Endothelial cell of umbilical vein (primary cell): ENCODE measurements around the gene LINC01488. TPM values are rescaled to one million over a fixed set of nuclear protein-coding genes. Genes with fewer than 3 reads are reported as not detected.

Source experiments
- BruUV-seq: library from RNA; stranded (reverse); fragments of 400-500 nt; replicated peaks from 2 replicates; lab custom pipeline; 2021; lab: Mats Ljungman, UMichigan
- CTCF ChIA-PET: fragments of 300-600, 350-600 bp; sonication (Branson Sonifier 250); formaldehyde crosslinking; loops from one replicate; lab custom pipeline; 2021; ENCODE audit warnings: antibody characterized with exemption, inconsistent platforms; lab: Charles Lee
- POLR2A ChIA-PET: fragments of 300-600, 350-600 bp; sonication (Branson Sonifier 250); formaldehyde crosslinking; loops from one replicate; lab custom pipeline; 2021; ENCODE audit warnings: antibody characterized with exemption, inconsistent platforms; lab: Charles Lee
- DNase-seq: peaks from one replicate; pipeline ENCODE4 v3.0.0-alpha.2; 2011; ENCODE audit warnings: low read depth, low spot score
- FAIRE-seq: peaks from 2 replicates; lab custom pipeline; 2011; peaks lifted over from hg19 to GRCh38; lab: Jason Lieb, UNC
- H2AFZ ChIP-seq: 2 replicates; pipeline ENCODE4 v1.6.0; 2012; ENCODE audit warnings: low read depth, low read length, control low read depth, inconsistent platforms
- H3K27ac ChIP-seq: 2 replicates; pipeline ENCODE4 v1.5.1; 2011; ENCODE audit warnings: low read depth, mild to moderate bottlenecking, control low read depth, low read length, moderate library complexity; ENCODE audit not compliant: insufficient read depth
- H3K27me3 ChIP-seq, 2 experiments: 2 replicates each; pipeline versions ENCODE4 v1.6.0 to v1.6.1; 2011; ENCODE audit warnings: low read length in 2 of 2, mixed read lengths in 1 of 2; ENCODE audit not compliant: control insufficient read depth in 2 of 2, insufficient read depth in 2 of 2
- H3K36me3 ChIP-seq, 2 experiments: 2 replicates in 1 of 2; 3 replicates in 1 of 2; pipeline ENCODE4 v1.5.1; 2011; ENCODE audit warnings: low read length in 2 of 2, mild to moderate bottlenecking in 1 of 2, moderate library complexity in 1 of 2; ENCODE audit not compliant: control insufficient read depth in 2 of 2, insufficient read depth in 2 of 2; ENCODE audit errors: extremely low read depth in 1 of 2
- H3K4me1 ChIP-seq: 3 replicates; pipeline ENCODE4 v1.5.1; 2011; ENCODE audit warnings: mild to moderate bottlenecking, low read length; ENCODE audit not compliant: control insufficient read depth, insufficient read depth; ENCODE audit errors: extremely low read depth
- H3K4me2 ChIP-seq: 2 replicates; pipeline ENCODE4 v1.6.1; 2011; ENCODE audit warnings: low read length, control low read depth, mixed read lengths; ENCODE audit not compliant: insufficient read depth
- H3K4me3 ChIP-seq, 3 experiments: fragments of 200-600 bp in 1 of 3; sonication (generic), shearing (Covaris generic) in 1 of 3; replicated peaks in 1 of 3; 2 replicates each; pipeline ENCODE4 v1.5.1; 2011 to 2016; ENCODE audit warnings: control low read depth in 3 of 3, low read length in 3 of 3, mild to moderate bottlenecking in 2 of 3, inconsistent platforms in 1 of 3, low read depth in 1 of 3, moderate library complexity in 1 of 3; ENCODE audit not compliant: insufficient read depth in 1 of 3
- H3K79me2 ChIP-seq: 2 replicates; pipeline ENCODE4 v1.6.0; 2012; ENCODE audit warnings: low read length, inconsistent platforms; ENCODE audit not compliant: control insufficient read depth, insufficient read depth
- H3K9ac ChIP-seq: replicated peaks from 2 replicates; pipeline ENCODE3; 2011; ENCODE audit warnings: low read length, control low read depth; ENCODE audit not compliant: insufficient read depth; ENCODE audit errors: extremely low read depth
- H3K9me1 ChIP-seq: replicated peaks from 3 replicates; pipeline ENCODE4 v1.6.0; 2011; ENCODE audit warnings: mild to moderate bottlenecking, low read length; ENCODE audit not compliant: control insufficient read depth, insufficient read depth; ENCODE audit errors: extremely low read depth
- H3K9me3 ChIP-seq: replicated peaks from 2 replicates; pipeline ENCODE4 v1.5.1; 2012; ENCODE audit warnings: low read length, inconsistent platforms; ENCODE audit not compliant: control insufficient read depth, insufficient read depth
- H4K20me1 ChIP-seq: replicated peaks from 2 replicates; pipeline ENCODE3; 2011; ENCODE audit warnings: mild to moderate bottlenecking, low read length; ENCODE audit not compliant: control insufficient read depth, insufficient read depth; ENCODE audit errors: extremely low read depth
- CTCF ChIP-seq, 2 donors: IDR thresholded peaks; 1 replicate in 1 of 2; 2 replicates in 1 of 2; pipeline ENCODE4 v1.5.1; 2011; ENCODE audit warnings: low read length in 2 of 2, mild to moderate bottlenecking in 2 of 2, moderate library complexity in 2 of 2, control low read depth in 1 of 2, inconsistent platforms in 1 of 2, low read depth in 1 of 2; ENCODE audit not compliant: insufficient read depth in 1 of 2; ENCODE audit errors: extremely low read depth in 1 of 2
- EZH2 ChIP-seq: IDR thresholded peaks from 2 replicates; pipeline ENCODE4 v1.6.1; 2012; ENCODE audit warnings: borderline replicate concordance, low read depth, mild to moderate bottlenecking, moderate library complexity, low read length, inconsistent platforms; ENCODE audit not compliant: severe bottlenecking
- FOS ChIP-seq: IDR thresholded peaks from 2 replicates; pipeline ENCODE4 v1.6.1; 2011; ENCODE audit warnings: mild to moderate bottlenecking, low read length, moderate library complexity, borderline replicate concordance; ENCODE audit not compliant: insufficient read depth
- GATA2 ChIP-seq: IDR thresholded peaks from 2 replicates; pipeline ENCODE4 v1.7.0; 2011; ENCODE audit warnings: low read depth, mild to moderate bottlenecking, moderate library complexity, mixed read lengths, low read length; ENCODE audit not compliant: insufficient read length, insufficient read depth
- JUN ChIP-seq: IDR thresholded peaks from 2 replicates; pipeline ENCODE4 v1.6.1; 2011; ENCODE audit warnings: borderline replicate concordance, low read depth; ENCODE audit not compliant: insufficient read length, insufficient read depth
- MAX ChIP-seq: IDR thresholded peaks from 2 replicates; pipeline ENCODE4 v1.6.1; 2011; ENCODE audit not compliant: insufficient read depth, insufficient read length
- MYC ChIP-seq: IDR thresholded peaks from one replicate; pipeline ENCODE4 v1.6.1; 2011; ENCODE audit warnings: mild to moderate bottlenecking, low read depth, low read length
- POLR2A ChIP-seq: IDR thresholded peaks from 2 replicates; pipeline ENCODE4 v1.6.1; 2012; ENCODE audit warnings: low read depth, mild to moderate bottlenecking, control low read depth, low read length
- POLR2AphosphoS5 ChIP-seq: IDR thresholded peaks from 2 replicates; pipeline ENCODE4 v1.6.1; 2012; ENCODE audit warnings: low read depth, mild to moderate bottlenecking, control low read depth, low read length, moderate library complexity; ENCODE audit not compliant: insufficient read depth
- dilution Hi-C: fragments of 300-500 bp; cut with MboI; formaldehyde crosslinking; loops from one replicate; pipeline ENCODE4 v1.15.0; 2019; ENCODE audit warnings: low sequenced_read_pairs; ENCODE audit not compliant: extremely low pct_ligation_motif_present
- intact Hi-C: fragments of 100-400 bp; cut with micrococcal nuclease; formaldehyde crosslinking; loops from one replicate; pipeline ENCODE4 v1.10.0; 2022
- polyA plus RNA-seq, 4 experiments: library from polyadenylated mRNA; depleted of rRNA in 3 of 4; stranded (reverse) in 3 of 4; unstranded in 1 of 4; fragments of >200 nt; gene quantifications; 2 replicates each; pipeline versions ENCODE4 v1.2.1 to v1.2.3, GENCODE V29; 2011 to 2012; ENCODE audit warnings: missing spikeins in 1 of 4
- total RNA-seq: library from RNA; stranded (reverse); gene quantifications from 2 replicates; pipeline ENCODE4 v1.2.3, GENCODE V29; 2021

LINC01488 gene
- total and polyA plus RNA-seq, 2 donors (not counting 3 experiments of a cell fraction or from before 2014, with no cell fraction given): not detected

- Histone ChIP-seq H3K4me3 (no peak overlapping the region), H3K9ac (no peak overlapping the region), H3K79me2 (no peaks in the 10 kb centered on the region), H3K27ac (no peak overlapping the region), H3K4me1 (peaks cover 23% of the 10 kb centered on the region), H3K36me3 (no peaks in the 10 kb centered on the region), H3K9me1 (no peaks in the 10 kb centered on the region), H3K27me3 (no peaks in the 10 kb centered on the region), H2AFZ (no peak overlapping the region), H3K4me2 (no peak overlapping the region), H4K20me1 (no peaks in the 10 kb centered on the region), H3K9me3 (no peaks in the 10 kb centered on the region)
- intact Hi-C loops: no loop called here
- ChIA-PET CTCF (interaction anchor here (1.5 to 1.8 kb wide), 2 partner anchors 9 to 148 kb away, joined by 4 read pairs; no protein-coding TSS in a partner anchor), POLR2A (no interaction called here)
- no peak for TF ChIP-seq MYC
- dilution Hi-C loops: no loop called here
- FAIRE-seq: no peak
- no peak for DNase-seq
- no TSS peak for BruUV-seq
These were observed 40.6 kb upstream of the LINC01488 start for GRCh38 chr11:69440876-69441275.

GRCh38 chr11:69442012-69442806 is 39.3 kb upstream of the LINC01488 start:
- TF ChIP-seq GATA2 (no peak), CTCF (IDR thresholded peaks at IDR 0.05; ENCODE audit: extremely low read depth in 1 of 2, insufficient read depth in 1 of 2, low read depth in 1 of 2, low read length in 2 of 2) (no peak), POLR2AphosphoS5 (no peak), JUN (no peak), MAX (no peak), EZH2 (no peak), FOS (no peak), POLR2A (no peak), MYC (no peak)
- no peak for DNase-seq
- dilution Hi-C loops: no loop called here
- H4K20me1 ChIP-seq: no peaks in the 10 kb centered on the region
- H3K9me1 ChIP-seq: no peaks in the 10 kb centered on the region
- no TSS peak for BruUV-seq
- FAIRE-seq: peak; percentile 47
- no peak overlapping the region for H3K4me3 ChIP-seq
- H3K9ac ChIP-seq: no peak overlapping the region
- H3K4me1 ChIP-seq: peaks cover 23% of the 10 kb centered on the region
- H3K9me3 ChIP-seq: no peaks in the 10 kb centered on the region
- H2AFZ ChIP-seq: no peak overlapping the region
- no peak overlapping the region for H3K4me2 ChIP-seq
- H3K36me3 ChIP-seq: no peaks in the 10 kb centered on the region
- intact Hi-C loops: no loop called here
- H3K79me2 ChIP-seq: no peaks in the 10 kb centered on the region
- no peaks in the 10 kb centered on the region for H3K27me3 ChIP-seq
- ChIA-PET CTCF (interaction anchor here (0.7 to 1.9 kb wide), 6 partner anchors 11 to 311 kb away, joined by 3 to 11 read pairs (median 4); no protein-coding TSS in a partner anchor), POLR2A (interaction anchor here (1.4 kb wide), 1 partner anchor 197 kb away, joined by 4 read pairs; no protein-coding TSS in a partner anchor)
- H3K27ac ChIP-seq: peak overlapping the region; percentile 89
